Measurements from ENCODE around the gene TMEM175.

The TMEM175 gene

GRCh38 chr4:886244-886643, 46.0 kb upstream of the TMEM175 start:
- H3K36me3 ChIP-seq (ENCODE audit: control insufficient read depth, low read length), result peaks cover 30% of the 10 kb centered on the region
- H3K9me2 ChIP-seq (replicated peaks; ENCODE audit: control insufficient read depth, low read length), result no peaks in the 10 kb centered on the region
- no peak for TF ChIP-seq EZH2phosphoT487 (IDR thresholded peaks at IDR 0.05; ENCODE audit: borderline replicate concordance, low read length)
- no peak for TF ChIP-seq CTCF (IDR thresholded peaks at IDR 0.05; ENCODE audit: low read depth, low read length, poor library complexity, severe bottlenecking)
- H3K4me3 ChIP-seq (ENCODE audit: low read length), result no peak overlapping the region
- H3F3A ChIP-seq (ENCODE audit: control insufficient read depth, insufficient read depth), result no peaks in the 10 kb centered on the region
- H3K79me2 ChIP-seq (ENCODE audit: control insufficient read depth, low read length), result no peaks in the 10 kb centered on the region
- H3K4me1 ChIP-seq (ENCODE audit: control insufficient read depth, low read length), result no peaks in the 10 kb centered on the region
- no peak overlapping the region for H3K4me2 ChIP-seq (ENCODE audit: low read length)
- no peaks in the 10 kb centered on the region for H3K27me3 ChIP-seq (ENCODE audit: control insufficient read depth, low read length)
- peaks cover 9% of the 10 kb centered on the region; the same call in 1 of the 2 replicates for H3K9me3 ChIP-seq (ENCODE audit: control insufficient read depth, insufficient read depth, low read length)
- no peak overlapping the region for H3K27ac ChIP-seq (ENCODE audit: low read depth, low read length)
- no peaks in the 10 kb centered on the region for H4K20me1 ChIP-seq (ENCODE audit: control insufficient read depth, insufficient read depth, low read depth, low read length)

GRCh38 chr4:887034-887763, 45.1 kb upstream of the TMEM175 start:
- TF ChIP-seq EZH2phosphoT487 (IDR thresholded peaks at IDR 0.05; ENCODE audit: borderline replicate concordance, low read length) (no peak), CTCF (IDR thresholded peaks at IDR 0.05; ENCODE audit: low read depth, low read length, poor library complexity, severe bottlenecking) (no peak)
- Histone ChIP-seq H3K4me3 (ENCODE audit: low read length) (no peak overlapping the region), H3K4me1 (ENCODE audit: control insufficient read depth, low read length) (no peaks in the 10 kb centered on the region), H3F3A (ENCODE audit: control insufficient read depth, insufficient read depth) (no peaks in the 10 kb centered on the region), H3K9me3 (ENCODE audit: control insufficient read depth, insufficient read depth, low read length) (peaks cover 9% of the 10 kb centered on the region; the same call in 1 of the 2 replicates), H3K9me2 (replicated peaks; ENCODE audit: control insufficient read depth, low read length) (no peaks in the 10 kb centered on the region), H3K36me3 (ENCODE audit: control insufficient read depth, low read length) (peaks cover 30% of the 10 kb centered on the region), H3K4me2 (ENCODE audit: low read length) (no peak overlapping the region), H3K27me3 (ENCODE audit: control insufficient read depth, low read length) (no peaks in the 10 kb centered on the region), H3K27ac (ENCODE audit: low read depth, low read length) (no peak overlapping the region), H3K79me2 (ENCODE audit: control insufficient read depth, low read length) (no peaks in the 10 kb centered on the region), H4K20me1 (ENCODE audit: control insufficient read depth, insufficient read depth, low read depth, low read length) (no peaks in the 10 kb centered on the region)

- no peaks in the 10 kb centered on the region for H4K20me1 ChIP-seq (ENCODE audit: control insufficient read depth, insufficient read depth, low read depth, low read length)
- H3K4me2 ChIP-seq (ENCODE audit: low read length), result no peak overlapping the region
- H3K9me2 ChIP-seq (replicated peaks; ENCODE audit: control insufficient read depth, low read length), result no peaks in the 10 kb centered on the region
- H3K79me2 ChIP-seq (ENCODE audit: control insufficient read depth, low read length), result no peaks in the 10 kb centered on the region
- H3K4me1 ChIP-seq (ENCODE audit: control insufficient read depth, low read length), result no peaks in the 10 kb centered on the region
- H3K27me3 ChIP-seq (ENCODE audit: control insufficient read depth, low read length), result no peaks in the 10 kb centered on the region
- peaks cover 32% of the 10 kb centered on the region for H3K36me3 ChIP-seq (ENCODE audit: control insufficient read depth, low read length)
- H3K27ac ChIP-seq (ENCODE audit: low read depth, low read length), result no peak overlapping the region
- H3F3A ChIP-seq (ENCODE audit: control insufficient read depth, insufficient read depth), result no peaks in the 10 kb centered on the region
- H3K4me3 ChIP-seq (ENCODE audit: low read length), result no peak overlapping the region
- no peak for TF ChIP-seq EZH2phosphoT487 (IDR thresholded peaks at IDR 0.05; ENCODE audit: borderline replicate concordance, low read length)
- no peak for TF ChIP-seq CTCF (IDR thresholded peaks at IDR 0.05; ENCODE audit: low read depth, low read length, poor library complexity, severe bottlenecking)
- H3K9me3 ChIP-seq (ENCODE audit: control insufficient read depth, insufficient read depth, low read length), result peaks cover 9% of the 10 kb centered on the region; the same call in 1 of the 2 replicates
Measured at GRCh38 chr4:888029-888428, 44.2 kb upstream of the TMEM175 start.
